HCT116 (cell line): Measurements from ENCODE around the gene CABYR. TPM values are rescaled to one million over a fixed set of nuclear protein-coding genes. Genes with fewer than 3 reads are reported as not detected.

ENCODE experiments used
- total RNA-seq: library from RNA; stranded (reverse); gene quantifications from one replicate; pipeline ENCODE4 v1.2.1, GENCODE V29; 2021; ENCODE audit not compliant: unreplicated experiment

The CABYR gene
- total RNA-seq, 1 experiment from 2014 or later, result not detected

Other genes starting within 250 kb of the CABYR start
- 24.8 TPM for gene TTC39C, start 124.3 kb upstream of the CABYR start, total RNA-seq